Fibroblast of lung (primary cell): ENCODE results near the gene PXYLP1.

Experiments used
- CTCF ChIP-seq, 2 donors: IDR thresholded peaks in 1 of 2; conservative IDR thresholded peaks in 1 of 2; 1 replicate in 1 of 2; 2 replicates in 1 of 2; pipeline ENCODE4 v1.5.1; 2011 to 2012; ENCODE audit warnings: low read length in 2 of 2, control low read depth in 1 of 2, inconsistent platforms in 1 of 2, low read depth in 1 of 2, mild to moderate bottlenecking in 1 of 2
- EZH2 ChIP-seq: IDR thresholded peaks from 2 replicates; pipeline ENCODE4 v1.5.1; 2012; ENCODE audit warnings: low read length, control low read depth, mild to moderate bottlenecking; ENCODE audit errors: missing control alignments

- TF ChIP-seq CTCF (conservative IDR thresholded peaks at IDR 0.05 in 1 of 2, IDR thresholded peaks at IDR 0.05 in 1 of 2; ENCODE audit: low read depth in 1 of 2, low read length in 2 of 2) (no peak), EZH2 (no peak)
These were observed 2.7 kb downstream of the PXYLP1 start for GRCh38 chr3:141234283-141234682.
